Activated naive CD4-positive, alpha-beta T cell treated with anti-CD3 and anti-CD28 coated beads, Interleukin-2, amount 50 U/mL, for 72 hours (primary cell): ENCODE data around the gene MICAL3. TPM values are rescaled to one million over a fixed set of nuclear protein-coding genes. Genes with fewer than 3 reads are reported as not detected.

Experiments
- ATAC-seq, 2 donors: fragments of 150-1000 bp; cut with Tn5 transposase; 2 replicates each; pipeline ENCODE4 v1.10.0; 2021; ENCODE audit warnings: mild to moderate bottlenecking in 2 of 2, moderate library complexity in 2 of 2
- DNase-seq, 2 donors: peaks; one replicate each; pipeline ENCODE4 v3.0.0; 2021 to 2022; ENCODE audit warnings: low spot score in 2 of 2
- H3K27ac Mint-ChIP-seq, 2 donors: one replicate each; pipeline ENCODE4 v1.8.0; 2022; ENCODE audit warnings: mild to moderate bottlenecking in 2 of 2, mixed read lengths in 2 of 2
- H3K36me3 Mint-ChIP-seq, 2 donors: one replicate each; pipeline ENCODE4 v1.8.0; 2022; ENCODE audit warnings: mixed read lengths in 2 of 2
- H3K9me3 Mint-ChIP-seq, 2 donors: one replicate each; pipeline ENCODE4 v1.8.0; 2022; ENCODE audit warnings: mixed read lengths in 2 of 2
- total RNA-seq, 2 donors: library from RNA; stranded (reverse); gene quantifications; one replicate each; pipeline ENCODE4 v1.2.3, GENCODE V29; 2022

Gene MICAL3
- total RNA-seq, 2 donors from 2014 or later, result 19.5 to 30.2 TPM

DNA sequence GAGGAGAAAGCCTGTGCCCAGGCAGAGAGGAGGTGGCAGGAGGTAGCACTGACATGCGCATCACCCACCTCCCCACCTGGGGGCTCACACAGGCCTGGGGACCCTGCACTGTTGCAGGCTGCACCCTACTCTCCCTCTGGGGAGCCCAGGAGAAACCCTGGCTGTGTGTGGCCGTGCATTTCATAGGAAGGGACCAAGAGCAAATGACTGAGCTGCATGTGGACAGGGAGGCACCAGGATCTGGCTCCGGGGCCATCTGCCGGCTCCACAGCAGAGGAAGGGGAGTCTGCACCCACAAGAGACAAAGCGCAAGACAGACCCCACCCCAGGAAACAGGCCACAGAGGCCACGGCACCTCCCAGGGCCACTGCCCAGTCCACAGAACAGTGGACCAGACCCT is 272.8 kb downstream of the MICAL3 start:
- no peak for DNase-seq
- no peaks in the 10 kb centered on the region for H3K36me3 Mint-ChIP-seq
- H3K27ac Mint-ChIP-seq, result no peak overlapping the region
- no peak for ATAC-seq
- no peaks in the 10 kb centered on the region for H3K9me3 Mint-ChIP-seq

DNA sequence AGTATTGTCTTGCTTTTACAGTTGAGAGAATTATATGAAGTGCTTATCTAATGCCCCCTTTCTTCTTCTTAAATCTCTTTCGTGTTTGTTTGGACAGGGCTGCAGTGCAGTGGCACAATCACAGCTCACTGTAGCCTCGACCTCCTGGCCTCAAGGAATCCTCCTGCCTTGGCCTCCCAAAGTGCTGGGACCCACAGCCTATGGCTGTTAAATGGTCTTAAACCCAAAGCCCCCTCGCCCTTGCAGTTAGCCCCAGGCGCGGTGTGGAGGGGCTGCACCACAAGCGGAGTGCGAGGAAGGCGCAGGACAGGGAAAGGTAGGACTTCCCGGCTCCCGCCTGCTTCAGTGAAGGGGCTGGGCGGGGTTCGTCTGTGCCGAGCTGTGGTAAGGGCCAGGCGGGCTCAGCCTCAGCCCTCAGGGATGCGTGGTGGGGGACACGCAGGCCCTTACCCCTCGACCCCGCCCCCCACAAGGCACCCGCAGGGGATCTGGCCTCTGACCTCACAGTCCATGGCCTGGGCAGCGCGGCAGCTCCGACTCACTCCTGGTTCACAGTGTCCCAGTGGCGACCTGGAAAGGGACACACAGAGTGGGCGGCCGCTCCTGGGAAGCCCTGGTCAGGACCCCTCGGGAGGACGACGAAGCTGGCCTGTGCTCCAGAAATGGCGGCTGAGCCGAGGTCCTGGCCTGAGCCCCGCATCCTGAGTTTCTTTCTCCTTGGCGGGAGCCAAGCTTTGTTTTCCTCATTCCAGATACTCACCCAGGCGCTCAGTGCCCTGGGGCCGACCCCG is 274.6 kb downstream of the MICAL3 start:
- Mint-ChIP-seq H3K9me3 (no peaks in the 10 kb centered on the region), H3K36me3 (no peaks in the 10 kb centered on the region), H3K27ac (no peak overlapping the region)
- DNase-seq (no peak), ATAC-seq (no peak)

DNA sequence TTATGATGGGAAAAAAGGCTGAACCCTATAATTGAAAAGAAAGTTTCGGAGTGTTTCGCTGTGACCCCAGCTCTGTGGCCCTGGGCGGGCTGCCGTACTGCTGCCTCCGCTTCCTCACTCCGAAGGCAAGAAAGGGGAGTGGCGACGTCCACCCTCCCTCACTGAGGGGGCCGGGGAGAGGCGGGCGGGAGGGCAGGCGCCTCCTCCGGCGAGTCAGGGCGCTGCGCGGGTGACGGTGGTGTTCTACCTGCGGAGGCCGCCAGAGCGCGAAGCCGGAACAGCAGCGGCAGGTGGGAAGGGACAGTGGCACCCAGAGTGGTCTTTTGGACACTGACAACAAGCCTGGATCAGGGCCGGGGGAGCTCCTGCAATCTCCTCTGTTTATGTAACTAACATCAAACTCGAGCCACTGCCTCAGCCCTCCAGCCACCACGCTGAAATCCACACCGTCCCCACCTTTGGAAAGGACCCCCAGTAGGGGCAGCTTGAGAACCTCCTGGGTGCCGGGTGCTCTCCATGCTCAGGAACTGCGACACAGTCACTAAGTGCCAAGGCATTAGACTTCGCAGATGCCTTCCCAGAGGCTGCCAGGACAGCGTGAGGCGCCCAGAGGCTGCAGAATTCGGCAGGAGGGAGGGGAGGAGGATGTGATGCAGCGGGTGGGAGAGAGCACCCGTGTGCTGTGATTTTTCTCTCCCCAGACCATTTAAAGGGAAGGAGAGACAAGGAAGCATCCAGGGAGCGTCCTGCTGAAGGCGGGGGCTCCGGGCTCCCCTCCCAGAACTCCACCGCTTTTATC is 275.6 kb downstream of the MICAL3 start:
- ATAC-seq, result no peak
- Mint-ChIP-seq H3K9me3 (no peaks in the 10 kb centered on the region), H3K36me3 (no peaks in the 10 kb centered on the region), H3K27ac (no peak overlapping the region)
- DNase-seq, result no peak

DNA sequence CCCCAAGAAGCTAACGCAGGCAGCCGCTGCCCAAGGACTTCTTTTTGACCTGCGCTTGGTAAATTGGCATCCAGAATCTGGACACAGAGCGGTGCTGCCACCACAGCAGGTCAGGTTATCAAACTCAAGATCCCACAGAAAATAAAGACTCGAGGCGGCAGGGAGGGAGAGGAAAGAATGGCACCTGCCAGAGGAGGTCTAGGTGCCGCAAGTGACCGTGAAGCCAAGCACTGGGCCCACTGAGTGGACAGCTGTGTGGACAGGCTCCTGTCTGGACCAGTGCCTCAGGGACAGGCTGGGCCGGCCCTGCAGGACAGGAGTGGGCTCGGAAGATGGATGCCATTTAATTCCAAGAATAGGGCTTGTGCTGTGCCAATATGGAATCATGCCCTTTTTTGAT is 277.4 kb downstream of the MICAL3 start:
- DNase-seq, result no peak
- H3K27ac Mint-ChIP-seq, result no peak overlapping the region
- no peaks in the 10 kb centered on the region for H3K36me3 Mint-ChIP-seq
- H3K9me3 Mint-ChIP-seq, result no peaks in the 10 kb centered on the region
- ATAC-seq, result no peak

DNA sequence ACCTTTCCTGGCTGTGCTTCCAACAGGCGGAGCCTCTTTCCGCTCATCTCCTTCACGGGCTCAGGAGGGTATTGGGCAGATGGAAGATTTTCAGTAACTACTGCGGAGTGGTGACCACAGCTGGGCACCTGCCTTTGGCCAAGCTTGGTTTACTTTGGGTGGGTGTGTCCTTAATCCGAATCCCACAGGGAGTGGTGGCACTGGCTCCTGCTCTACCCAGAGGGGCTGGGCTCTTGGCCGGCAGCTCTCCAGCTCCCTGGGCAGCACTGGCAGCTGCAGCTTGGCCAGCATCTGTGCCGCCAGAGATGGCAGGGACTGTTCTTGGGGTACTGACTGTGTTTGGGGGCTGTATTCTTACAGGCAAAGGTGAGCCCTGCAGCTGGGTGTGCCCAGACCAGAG is 279.9 kb downstream of the MICAL3 start:
- Mint-ChIP-seq H3K9me3 (no peaks in the 10 kb centered on the region), H3K36me3 (no peaks in the 10 kb centered on the region), H3K27ac (no peak overlapping the region)
- ATAC-seq, result no peak
- DNase-seq, result no peak

DNA sequence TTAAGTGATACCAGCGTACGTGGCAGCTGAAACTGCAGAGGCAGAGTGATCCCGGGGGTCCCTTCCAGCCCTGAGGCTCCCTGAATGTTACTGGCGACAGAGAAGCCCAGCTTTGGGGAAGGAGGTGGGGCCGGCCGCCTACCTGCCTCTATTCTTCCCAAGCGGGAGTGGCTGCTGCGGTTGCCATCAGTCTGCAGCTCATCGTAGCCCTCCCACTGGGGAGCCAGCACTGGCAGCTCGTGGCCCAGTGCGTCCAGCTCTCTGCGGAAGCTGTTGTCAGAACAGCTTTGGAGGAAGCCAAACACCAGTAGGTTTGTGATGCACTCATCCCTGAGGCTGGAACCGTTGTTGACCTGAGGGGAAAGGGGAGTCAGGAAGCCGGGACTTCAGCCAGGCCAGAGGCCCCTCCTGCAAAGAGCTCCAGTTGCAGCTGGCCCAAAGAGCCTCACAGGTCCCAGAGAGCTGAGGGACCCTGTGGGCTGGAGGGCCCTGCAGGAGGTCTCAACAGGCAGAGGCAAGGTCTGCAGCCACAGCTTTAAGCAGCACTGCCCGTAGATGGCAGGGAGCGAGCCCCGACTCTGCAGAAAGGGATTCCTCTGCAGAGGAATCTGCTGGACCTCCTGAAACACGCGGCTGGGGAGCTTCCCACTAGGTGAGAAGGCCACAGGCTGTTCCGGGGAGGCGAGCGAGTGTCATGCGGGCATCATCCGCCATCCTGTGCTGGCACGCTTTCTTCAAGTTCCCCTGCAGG is 280.5 kb downstream of the MICAL3 start:
- Mint-ChIP-seq H3K9me3 (no peaks in the 10 kb centered on the region), H3K27ac (no peak overlapping the region), H3K36me3 (no peaks in the 10 kb centered on the region)
- no peak for DNase-seq
- no peak for ATAC-seq

DNA sequence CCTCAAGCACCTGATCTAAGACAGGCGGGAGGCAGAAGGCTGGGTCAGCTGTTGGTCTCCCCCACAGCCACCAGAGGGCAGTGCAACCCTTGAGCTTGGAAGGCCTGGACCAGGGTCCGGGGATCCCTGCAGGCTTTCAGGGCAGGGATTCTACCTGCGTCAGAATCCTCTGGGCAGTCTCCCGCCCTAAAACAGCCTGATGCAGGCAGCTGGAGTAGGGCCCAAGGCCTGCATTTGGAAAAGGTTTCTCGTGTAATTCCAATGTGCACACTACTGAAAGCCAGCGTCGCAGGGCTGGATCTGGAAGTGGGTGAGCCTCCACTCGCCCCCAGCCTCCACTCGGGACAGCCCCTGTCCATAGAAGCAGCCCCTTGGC is 281.8 kb downstream of the MICAL3 start:
- DNase-seq, result peak in 1 of 2 donors; percentile 80
- peak; percentile 81 to 87 for ATAC-seq
- no peaks in the 10 kb centered on the region for H3K9me3 Mint-ChIP-seq
- H3K27ac Mint-ChIP-seq, result no peak overlapping the region
- no peaks in the 10 kb centered on the region for H3K36me3 Mint-ChIP-seq

DNA sequence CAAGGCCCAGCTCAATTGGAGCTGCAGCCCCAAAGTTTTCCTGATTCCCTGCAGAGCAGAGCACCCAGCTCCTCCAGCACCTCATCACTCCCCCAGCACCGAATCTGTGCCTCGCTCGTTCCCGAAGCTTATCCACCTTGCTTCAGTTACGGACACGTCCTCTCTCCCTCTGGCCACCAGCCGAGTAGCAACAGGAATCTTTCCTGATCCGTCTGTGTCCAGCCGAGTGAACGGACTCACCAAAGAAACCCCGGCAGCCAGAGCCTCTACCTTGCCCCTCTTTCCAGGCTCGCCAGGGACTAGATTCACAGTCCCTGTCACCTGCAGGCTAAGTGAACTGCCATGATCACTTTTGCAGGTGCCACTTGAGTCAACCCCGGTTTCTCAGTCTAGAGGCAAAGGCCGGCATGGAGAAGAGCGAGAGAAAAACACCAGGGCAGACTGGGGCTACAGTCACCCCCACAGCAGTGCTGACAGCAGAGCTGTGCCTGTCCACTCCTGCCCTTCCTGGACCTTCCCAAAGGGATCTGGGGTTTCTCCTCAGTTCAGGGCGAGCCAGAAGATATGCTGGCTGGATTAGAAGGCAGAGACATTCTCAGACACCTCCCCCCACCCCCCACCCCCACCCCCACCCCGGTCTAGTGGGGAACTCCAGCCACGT is 282.4 kb downstream of the MICAL3 start:
- H3K9me3 Mint-ChIP-seq, result no peaks in the 10 kb centered on the region
- DNase-seq (no peak), ATAC-seq (peak in 1 of 2 donors; percentile 23)
- no peaks in the 10 kb centered on the region for H3K36me3 Mint-ChIP-seq
- H3K27ac Mint-ChIP-seq, result no peak overlapping the region

DNA sequence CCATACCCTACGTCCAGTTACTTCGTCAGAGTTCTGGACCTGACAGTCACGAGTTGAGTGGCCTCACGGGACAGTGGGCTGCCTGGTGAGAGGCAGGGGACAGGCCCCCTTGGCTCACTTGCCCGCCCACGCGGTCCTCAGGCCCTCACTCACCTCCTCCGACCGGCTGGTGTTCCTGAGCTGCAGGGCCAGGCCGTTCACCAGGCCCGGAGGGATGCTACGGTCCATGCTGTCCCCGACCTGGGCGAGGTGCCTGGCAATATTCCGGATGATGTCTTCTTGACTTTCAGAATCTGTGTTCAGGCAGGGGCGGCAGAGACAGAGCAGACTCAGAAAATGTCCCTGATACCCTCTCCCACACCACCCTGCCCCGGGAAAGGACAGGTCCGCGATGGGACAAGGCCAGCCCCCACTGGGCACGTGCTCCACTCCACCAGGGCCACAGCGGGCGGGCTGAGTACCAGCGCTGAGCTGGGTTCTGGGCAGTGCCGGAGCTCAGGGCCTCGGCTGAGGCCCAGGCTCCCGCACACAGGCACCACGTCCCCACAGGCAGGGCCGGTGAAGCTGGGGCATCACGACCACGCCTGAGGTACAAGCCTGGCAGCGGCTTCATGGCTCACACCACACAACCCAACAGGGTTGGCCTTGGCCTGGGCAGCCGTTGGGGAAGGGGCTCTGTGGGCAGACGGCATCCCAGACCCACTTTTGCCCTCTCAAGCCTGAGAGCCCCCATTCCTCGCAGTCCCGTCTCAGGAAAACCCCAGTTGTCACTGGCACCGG is 285.0 kb downstream of the MICAL3 start:
- DNase-seq (no peak), ATAC-seq (no peak)
- no peak overlapping the region for H3K27ac Mint-ChIP-seq
- no peaks in the 10 kb centered on the region for H3K36me3 Mint-ChIP-seq
- H3K9me3 Mint-ChIP-seq, result no peaks in the 10 kb centered on the region

DNA sequence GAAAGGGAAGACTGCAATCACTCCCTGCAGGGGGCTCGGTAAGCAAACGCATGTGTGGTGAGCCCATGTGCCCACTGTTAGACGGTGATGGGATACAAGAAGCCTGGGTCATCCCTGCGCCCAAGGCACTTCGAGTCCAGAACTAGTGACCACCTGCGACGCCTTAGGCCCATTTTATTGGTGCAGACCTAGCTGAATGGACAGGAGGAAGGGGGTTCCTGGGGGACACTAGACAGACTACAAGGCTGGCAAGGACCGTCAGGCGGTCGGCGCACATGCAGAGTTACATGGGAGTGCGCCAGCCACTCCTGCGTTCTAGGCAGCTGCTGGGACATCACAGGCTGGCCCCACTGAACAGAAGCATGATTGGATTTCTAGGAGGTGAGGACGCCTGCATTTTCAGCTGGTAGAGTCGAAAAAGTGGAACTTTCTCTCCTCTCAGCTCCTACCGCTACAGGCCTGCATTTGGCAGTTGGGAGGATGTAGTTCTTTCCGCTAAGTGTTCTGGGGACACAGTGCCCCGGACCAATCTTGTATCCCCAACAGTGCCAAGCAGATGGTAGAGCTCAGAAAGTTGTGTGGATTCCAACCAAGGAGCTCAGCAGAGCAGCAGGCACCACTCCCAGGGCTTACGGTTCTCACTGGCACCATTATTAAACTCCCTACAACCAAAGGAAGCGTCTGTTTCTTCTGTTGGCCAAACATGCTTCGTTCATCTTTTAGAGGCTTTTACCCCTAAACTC is 285.8 kb downstream of the MICAL3 start:
- H3K27ac Mint-ChIP-seq, result peak overlapping the region; percentile 26 to 50
- H3K36me3 Mint-ChIP-seq, result peaks cover 0 to 5% of the 10 kb centered on the region in 2 donors
- no peaks in the 10 kb centered on the region for H3K9me3 Mint-ChIP-seq
- DNase-seq, result no peak
- ATAC-seq, result no peak

Other genes starting within 250 kb of the MICAL3 start
- gene PEX26, start 53.4 kb upstream of the MICAL3 start, total RNA-seq, result 10 to 100 TPM; 36.8 to 63.7 TPM
- 1 to 10 TPM; 1.1 to 1.6 TPM for gene TUBA8, start 86.2 kb upstream of the MICAL3 start, total RNA-seq
- gene USP18, start 125.6 kb upstream of the MICAL3 start, total RNA-seq, result 10 to 100 TPM in 1 of 2 donors, 1 to 10 TPM in 1; 5.7 to 22.0 TPM